ENCODE results near the gene MUC21.

DNA sequence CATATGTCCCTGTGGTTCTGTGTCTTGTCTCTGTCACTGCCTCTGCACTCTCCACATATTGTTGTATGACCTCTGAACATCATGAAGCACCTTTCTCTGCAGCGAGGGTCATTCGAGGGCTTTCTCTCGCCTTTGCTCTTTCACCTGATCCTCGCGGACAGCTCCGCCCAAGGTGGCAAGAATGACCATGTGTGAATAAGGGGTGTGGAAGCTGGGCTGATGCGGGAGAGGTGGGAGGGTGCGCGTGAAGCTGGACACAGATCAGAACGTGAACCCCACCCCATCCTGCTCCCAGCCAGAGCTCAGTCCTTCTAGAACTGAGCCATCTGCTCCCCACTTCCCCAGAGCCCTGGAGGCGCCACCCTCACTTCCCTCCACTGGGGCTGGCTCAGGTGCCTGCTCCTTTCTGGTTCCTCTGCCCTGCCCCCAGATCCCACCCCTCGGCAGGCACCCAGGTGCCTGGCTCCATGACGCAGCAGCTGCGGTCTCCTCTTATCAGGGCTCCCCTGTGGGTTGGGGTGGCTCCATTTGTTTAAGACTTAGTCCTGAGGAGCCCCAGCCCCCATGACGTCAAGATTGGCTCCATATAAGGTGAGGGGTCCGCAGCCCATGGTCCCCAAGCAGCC, 43.0 kb upstream of the MUC21 start, which contains the start of gene MUCL3:
- TF ChIP-seq, protein P1, sequence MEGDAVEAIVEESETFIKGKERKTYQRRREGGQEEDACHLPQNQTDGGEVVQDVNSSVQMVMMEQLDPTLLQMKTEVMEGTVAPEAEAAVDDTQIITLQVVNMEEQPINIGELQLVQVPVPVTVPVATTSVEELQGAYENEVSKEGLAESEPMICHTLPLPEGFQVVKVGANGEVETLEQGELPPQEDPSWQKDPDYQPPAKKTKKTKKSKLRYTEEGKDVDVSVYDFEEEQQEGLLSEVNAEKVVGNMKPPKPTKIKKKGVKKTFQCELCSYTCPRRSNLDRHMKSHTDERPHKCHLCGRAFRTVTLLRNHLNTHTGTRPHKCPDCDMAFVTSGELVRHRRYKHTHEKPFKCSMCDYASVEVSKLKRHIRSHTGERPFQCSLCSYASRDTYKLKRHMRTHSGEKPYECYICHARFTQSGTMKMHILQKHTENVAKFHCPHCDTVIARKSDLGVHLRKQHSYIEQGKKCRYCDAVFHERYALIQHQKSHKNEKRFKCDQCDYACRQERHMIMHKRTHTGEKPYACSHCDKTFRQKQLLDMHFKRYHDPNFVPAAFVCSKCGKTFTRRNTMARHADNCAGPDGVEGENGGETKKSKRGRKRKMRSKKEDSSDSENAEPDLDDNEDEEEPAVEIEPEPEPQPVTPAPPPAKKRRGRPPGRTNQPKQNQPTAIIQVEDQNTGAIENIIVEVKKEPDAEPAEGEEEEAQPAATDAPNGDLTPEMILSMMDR (IDR thresholded peaks at IDR 0.05; ENCODE audit: low read depth, low read length) = no peak
- no peak for TF ChIP-seq POLR2A (IDR thresholded peaks at IDR 0.05; ENCODE audit: extremely low read depth, insufficient read length)
